Glutamatergic neuron (in vitro differentiated cells): ENCODE measurements around the gene TPM4. TPM values are rescaled to one million over a fixed set of nuclear protein-coding genes. Genes with fewer than 3 reads are reported as not detected.
A peak's percentile ranks its signal among the peaks of the same experiment; 100 is the strongest.

Experiments
- DNase-seq: peaks from one replicate; pipeline ENCODE4 v3.0.0; 2022
- H3K27ac Mint-ChIP-seq: one replicate; pipeline ENCODE4 v1.8.0; 2020; ENCODE audit warnings: mild to moderate bottlenecking, mixed read lengths, inconsistent platforms; ENCODE audit not compliant: unreplicated experiment
- H3K27me3 Mint-ChIP-seq: one replicate; pipeline ENCODE4 v1.8.0; 2020; ENCODE audit warnings: mild to moderate bottlenecking, moderate library complexity, mixed read lengths, inconsistent platforms; ENCODE audit not compliant: unreplicated experiment
- H3K36me3 Mint-ChIP-seq: one replicate; pipeline ENCODE4 v1.8.0; 2020; ENCODE audit warnings: mild to moderate bottlenecking, mixed read lengths, inconsistent platforms; ENCODE audit not compliant: unreplicated experiment
- H3K4me1 Mint-ChIP-seq: one replicate; pipeline ENCODE4 v1.8.0; 2020; ENCODE audit warnings: mild to moderate bottlenecking, low read depth, mixed read lengths, inconsistent platforms; ENCODE audit not compliant: unreplicated experiment
- H3K4me3 Mint-ChIP-seq: one replicate; pipeline ENCODE4 v1.8.0; 2020; ENCODE audit warnings: mild to moderate bottlenecking, mixed read lengths, inconsistent platforms; ENCODE audit not compliant: unreplicated experiment
- H3K9me3 Mint-ChIP-seq: one replicate; pipeline ENCODE4 v1.8.0; 2020; ENCODE audit warnings: mild to moderate bottlenecking, moderate library complexity, mixed read lengths, inconsistent platforms; ENCODE audit not compliant: unreplicated experiment
- CTCF ChIP-seq: fragments of 200-600 bp; sonication (generic); IDR thresholded peaks from one replicate; pipeline ENCODE4 v1.5.0; 2021; ENCODE audit not compliant: partially characterized antibody, unreplicated experiment
- total RNA-seq: library from RNA; stranded (reverse); fragmentation: NEBNext Ultra II Directional; extraction: Animal tissue kit (Norgen Biotek cat#: 25700); gene quantifications from one replicate; pipeline ENCODE4 v1.2.1, GENCODE V29; 2021; ENCODE audit not compliant: unreplicated experiment

The TPM4 gene
- total RNA-seq, 1 donor from 2014 or later: 310 TPM

- Mint-ChIP-seq H3K9me3 (peaks cover 3% of the 10 kb centered on the region), H3K36me3 (no peaks in the 10 kb centered on the region), H3K4me1 (no peaks in the 10 kb centered on the region), H3K27ac (no peak overlapping the region), H3K4me3 (no peak overlapping the region), H3K27me3 (peaks cover 4% of the 10 kb centered on the region)
- no peak for DNase-seq
- no peak for TF ChIP-seq CTCF
Measured at GRCh38 chr19:16070366-16070990, 5.8 kb upstream of the TPM4 start.

- peaks cover 9% of the 10 kb centered on the region for H3K27me3 Mint-ChIP-seq
- peaks cover 3% of the 10 kb centered on the region for H3K9me3 Mint-ChIP-seq
- peaks cover 2% of the 10 kb centered on the region for H3K4me1 Mint-ChIP-seq
- H3K36me3 Mint-ChIP-seq: no peaks in the 10 kb centered on the region
- H3K27ac Mint-ChIP-seq: no peak overlapping the region
- TF ChIP-seq CTCF: no peak
- DNase-seq: no peak
- no peak overlapping the region for H3K4me3 Mint-ChIP-seq
Measured at GRCh38 chr19:16071072-16071691, 5.1 kb upstream of the TPM4 start.

- no peak for DNase-seq
- no peak overlapping the region for H3K4me3 Mint-ChIP-seq
- peaks cover 16% of the 10 kb centered on the region for H3K27me3 Mint-ChIP-seq
- H3K36me3 Mint-ChIP-seq: no peaks in the 10 kb centered on the region
- peaks cover 10% of the 10 kb centered on the region for H3K9me3 Mint-ChIP-seq
- no peak overlapping the region for H3K27ac Mint-ChIP-seq
- TF ChIP-seq CTCF: no peak
- peaks cover 8% of the 10 kb centered on the region for H3K4me1 Mint-ChIP-seq
Measured at GRCh38 chr19:16073481-16073880, 2.8 kb upstream of the TPM4 start.

GRCh38 chr19:16073988-16074387, 2.3 kb upstream of the TPM4 start:
- Mint-ChIP-seq H3K9me3 (peaks cover 10% of the 10 kb centered on the region), H3K27me3 (peaks cover 17% of the 10 kb centered on the region), H3K27ac (no peak overlapping the region), H3K4me3 (no peak overlapping the region), H3K36me3 (no peaks in the 10 kb centered on the region), H3K4me1 (peaks cover 10% of the 10 kb centered on the region)
- no peak for DNase-seq
- no peak for TF ChIP-seq CTCF

- H3K27me3 Mint-ChIP-seq: peaks cover 17% of the 10 kb centered on the region
- peak overlapping the region; percentile 77 for H3K27ac Mint-ChIP-seq
- peaks cover 15% of the 10 kb centered on the region for H3K4me1 Mint-ChIP-seq
- DNase-seq: no peak
- TF ChIP-seq CTCF: no peak
- H3K9me3 Mint-ChIP-seq: peaks cover 10% of the 10 kb centered on the region
- peak overlapping the region; percentile 83 for H3K4me3 Mint-ChIP-seq
- no peaks in the 10 kb centered on the region for H3K36me3 Mint-ChIP-seq
Measured at GRCh38 chr19:16074488-16075365, 1.6 kb upstream of the TPM4 start.
